ENCODE measurements around the gene FBXW5.

DNA sequence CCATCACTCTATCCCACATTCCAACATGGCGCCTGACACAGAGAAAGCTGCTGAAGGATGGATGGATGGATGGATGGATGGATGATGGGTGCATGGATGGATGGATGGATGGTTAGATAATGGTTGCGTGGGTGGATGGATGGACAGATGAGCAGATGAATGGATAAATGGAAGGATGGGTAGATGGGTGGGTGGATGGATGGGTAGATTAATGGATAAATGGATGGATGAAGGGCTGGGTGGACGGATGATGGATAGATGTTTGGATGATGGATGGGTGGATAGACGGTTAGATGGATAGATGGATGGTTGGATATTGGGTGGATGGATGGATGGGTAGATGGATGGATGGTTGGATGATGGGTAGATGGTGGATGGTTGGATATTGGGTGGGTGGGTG is 12.1 kb upstream of the FBXW5 start:
- no peak for TF ChIP-seq REST (IDR thresholded peaks at IDR 0.05; ENCODE audit: unreplicated experiment)
- TF ChIP-seq, protein P1, sequence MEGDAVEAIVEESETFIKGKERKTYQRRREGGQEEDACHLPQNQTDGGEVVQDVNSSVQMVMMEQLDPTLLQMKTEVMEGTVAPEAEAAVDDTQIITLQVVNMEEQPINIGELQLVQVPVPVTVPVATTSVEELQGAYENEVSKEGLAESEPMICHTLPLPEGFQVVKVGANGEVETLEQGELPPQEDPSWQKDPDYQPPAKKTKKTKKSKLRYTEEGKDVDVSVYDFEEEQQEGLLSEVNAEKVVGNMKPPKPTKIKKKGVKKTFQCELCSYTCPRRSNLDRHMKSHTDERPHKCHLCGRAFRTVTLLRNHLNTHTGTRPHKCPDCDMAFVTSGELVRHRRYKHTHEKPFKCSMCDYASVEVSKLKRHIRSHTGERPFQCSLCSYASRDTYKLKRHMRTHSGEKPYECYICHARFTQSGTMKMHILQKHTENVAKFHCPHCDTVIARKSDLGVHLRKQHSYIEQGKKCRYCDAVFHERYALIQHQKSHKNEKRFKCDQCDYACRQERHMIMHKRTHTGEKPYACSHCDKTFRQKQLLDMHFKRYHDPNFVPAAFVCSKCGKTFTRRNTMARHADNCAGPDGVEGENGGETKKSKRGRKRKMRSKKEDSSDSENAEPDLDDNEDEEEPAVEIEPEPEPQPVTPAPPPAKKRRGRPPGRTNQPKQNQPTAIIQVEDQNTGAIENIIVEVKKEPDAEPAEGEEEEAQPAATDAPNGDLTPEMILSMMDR (conservative IDR thresholded peaks at IDR 0.05; ENCODE audit: low read depth in 2 of 2) = no peak
- TF ChIP-seq POLR2AphosphoS5 (IDR thresholded peaks at IDR 0.05; ENCODE audit: low read depth) = no peak
- TF ChIP-seq EZH2 (IDR thresholded peaks at IDR 0.05; ENCODE audit: low read depth, unreplicated experiment) = no peak
- no peak for TF ChIP-seq EZH2phosphoT487 (IDR thresholded peaks at IDR 0.05; ENCODE audit: unreplicated experiment)
- TF ChIP-seq, protein P2, sequence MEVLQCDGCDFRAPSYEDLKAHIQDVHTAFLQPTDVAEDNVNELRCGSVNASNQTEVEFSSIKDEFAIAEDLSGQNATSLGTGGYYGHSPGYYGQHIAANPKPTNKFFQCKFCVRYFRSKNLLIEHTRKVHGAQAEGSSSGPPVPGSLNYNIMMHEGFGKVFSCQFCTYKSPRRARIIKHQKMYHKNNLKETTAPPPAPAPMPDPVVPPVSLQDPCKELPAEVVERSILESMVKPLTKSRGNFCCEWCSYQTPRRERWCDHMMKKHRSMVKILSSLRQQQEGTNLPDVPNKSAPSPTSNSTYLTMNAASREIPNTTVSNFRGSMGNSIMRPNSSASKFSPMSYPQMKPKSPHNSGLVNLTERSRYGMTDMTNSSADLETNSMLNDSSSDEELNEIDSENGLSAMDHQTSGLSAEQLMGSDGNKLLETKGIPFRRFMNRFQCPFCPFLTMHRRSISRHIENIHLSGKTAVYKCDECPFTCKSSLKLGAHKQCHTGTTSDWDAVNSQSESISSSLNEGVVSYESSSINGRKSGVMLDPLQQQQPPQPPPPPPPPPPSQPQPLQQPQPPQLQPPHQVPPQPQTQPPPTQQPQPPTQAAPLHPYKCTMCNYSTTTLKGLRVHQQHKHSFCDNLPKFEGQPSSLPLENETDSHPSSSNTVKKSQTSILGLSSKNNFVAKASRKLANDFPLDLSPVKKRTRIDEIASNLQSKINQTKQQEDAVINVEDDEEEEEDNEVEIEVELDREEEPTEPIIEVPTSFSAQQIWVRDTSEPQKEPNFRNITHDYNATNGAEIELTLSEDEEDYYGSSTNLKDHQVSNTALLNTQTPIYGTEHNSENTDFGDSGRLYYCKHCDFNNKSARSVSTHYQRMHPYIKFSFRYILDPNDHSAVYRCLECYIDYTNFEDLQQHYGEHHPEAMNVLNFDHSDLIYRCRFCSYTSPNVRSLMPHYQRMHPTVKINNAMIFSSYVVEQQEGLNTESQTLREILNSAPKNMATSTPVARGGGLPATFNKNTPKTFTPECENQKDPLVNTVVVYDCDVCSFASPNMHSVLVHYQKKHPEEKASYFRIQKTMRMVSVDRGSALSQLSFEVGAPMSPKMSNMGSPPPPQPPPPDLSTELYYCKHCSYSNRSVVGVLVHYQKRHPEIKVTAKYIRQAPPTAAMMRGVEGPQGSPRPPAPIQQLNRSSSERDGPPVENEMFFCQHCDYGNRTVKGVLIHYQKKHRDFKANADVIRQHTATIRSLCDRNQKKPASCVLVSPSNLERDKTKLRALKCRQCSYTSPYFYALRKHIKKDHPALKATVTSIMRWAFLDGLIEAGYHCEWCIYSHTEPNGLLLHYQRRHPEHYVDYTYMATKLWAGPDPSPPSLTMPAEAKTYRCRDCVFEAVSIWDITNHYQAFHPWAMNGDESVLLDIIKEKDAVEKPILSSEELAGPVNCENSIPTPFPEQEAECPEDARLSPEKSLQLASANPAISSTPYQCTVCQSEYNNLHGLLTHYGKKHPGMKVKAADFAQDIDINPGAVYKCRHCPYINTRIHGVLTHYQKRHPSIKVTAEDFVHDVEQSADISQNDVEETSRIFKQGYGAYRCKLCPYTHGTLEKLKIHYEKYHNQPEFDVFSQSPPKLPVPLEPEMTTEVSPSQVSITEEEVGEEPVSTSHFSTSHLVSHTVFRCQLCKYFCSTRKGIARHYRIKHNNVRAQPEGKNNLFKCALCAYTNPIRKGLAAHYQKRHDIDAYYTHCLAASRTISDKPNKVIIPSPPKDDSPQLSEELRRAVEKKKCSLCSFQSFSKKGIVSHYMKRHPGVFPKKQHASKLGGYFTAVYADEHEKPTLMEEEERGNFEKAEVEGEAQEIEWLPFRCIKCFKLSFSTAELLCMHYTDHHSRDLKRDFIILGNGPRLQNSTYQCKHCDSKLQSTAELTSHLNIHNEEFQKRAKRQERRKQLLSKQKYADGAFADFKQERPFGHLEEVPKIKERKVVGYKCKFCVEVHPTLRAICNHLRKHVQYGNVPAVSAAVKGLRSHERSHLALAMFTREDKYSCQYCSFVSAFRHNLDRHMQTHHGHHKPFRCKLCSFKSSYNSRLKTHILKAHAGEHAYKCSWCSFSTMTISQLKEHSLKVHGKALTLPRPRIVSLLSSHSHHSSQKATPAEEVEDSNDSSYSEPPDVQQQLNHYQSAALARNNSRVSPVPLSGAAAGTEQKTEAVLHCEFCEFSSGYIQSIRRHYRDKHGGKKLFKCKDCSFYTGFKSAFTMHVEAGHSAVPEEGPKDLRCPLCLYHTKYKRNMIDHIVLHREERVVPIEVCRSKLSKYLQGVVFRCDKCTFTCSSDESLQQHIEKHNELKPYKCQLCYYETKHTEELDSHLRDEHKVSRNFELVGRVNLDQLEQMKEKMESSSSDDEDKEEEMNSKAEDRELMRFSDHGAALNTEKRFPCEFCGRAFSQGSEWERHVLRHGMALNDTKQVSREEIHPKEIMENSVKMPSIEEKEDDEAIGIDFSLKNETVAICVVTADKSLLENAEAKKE (CRISPR knock-in tag; IDR thresholded peaks at IDR 0.05) = no peak
- no peak for TF ChIP-seq ZNF114 (CRISPR knock-in tag; IDR thresholded peaks at IDR 0.05)
- TF ChIP-seq CREB1 (CRISPR knock-in tag; IDR thresholded peaks at IDR 0.05; ENCODE audit: low read depth) = no peak
- TF ChIP-seq JUNB (IDR thresholded peaks at IDR 0.05; ENCODE audit: unreplicated experiment) = no peak
- no peak for TF ChIP-seq ETS1 (IDR thresholded peaks at IDR 0.05)
